IPS-NIHi11 (cell line): Measurements from ENCODE around the gene ATP10B.

ENCODE experiments used
- DNase-seq: peaks from one replicate; pipeline ENCODE4 v3.0.0; 2012; ENCODE audit warnings: mixed read lengths, low spot score

Gene ATP10B

DNA sequence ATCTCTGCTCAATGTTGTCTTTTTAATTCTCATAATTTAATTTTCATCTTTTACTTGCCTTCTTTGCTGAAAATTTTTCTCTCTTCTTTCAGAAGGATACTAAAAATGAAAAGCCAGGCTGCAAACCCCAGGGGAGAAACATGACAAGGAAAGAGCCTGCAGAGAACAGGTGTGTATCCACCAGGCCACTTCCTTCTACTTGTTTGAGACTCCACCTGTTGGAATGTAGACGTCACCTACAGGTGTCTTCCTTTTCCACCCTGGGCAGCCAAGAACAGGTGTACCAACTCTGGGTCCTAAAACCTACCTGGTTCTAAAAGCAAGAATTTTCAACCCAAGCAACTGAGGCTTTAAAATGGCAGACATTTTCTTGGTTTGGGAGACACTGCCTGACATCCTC lies 166.8 kb downstream of the ATP10B start:
- DNase-seq = no peak

GRCh38 chr5:160679567-160680309 lies 172.3 kb downstream of the ATP10B start:
- no peak for DNase-seq

- no peak for DNase-seq
Observed at GRCh38 chr5:160675988-160676387, 176.0 kb downstream of the ATP10B start.

- DNase-seq = no peak
Observed at GRCh38 chr5:160674901-160675300, 177.1 kb downstream of the ATP10B start.

DNA sequence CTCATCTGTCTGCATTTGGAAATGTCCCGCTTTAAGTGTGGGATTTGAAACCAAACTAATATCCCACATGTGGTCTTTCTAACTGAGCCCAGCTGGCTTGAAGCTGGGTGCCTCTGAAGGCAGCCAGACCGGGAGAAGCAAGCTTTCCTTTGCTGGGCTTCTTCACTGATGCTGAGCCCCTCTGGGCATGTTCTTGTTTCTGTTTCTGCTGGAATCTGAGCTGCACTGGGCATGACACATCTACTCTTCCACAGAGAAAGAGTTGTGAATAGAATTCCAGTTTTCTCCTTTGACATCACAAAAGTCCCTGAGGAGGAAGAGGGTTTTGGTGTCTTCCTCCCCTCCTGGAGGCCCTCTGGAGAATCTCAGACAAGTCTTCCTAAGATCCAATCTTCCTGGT lies 179.5 kb downstream of the ATP10B start:
- no peak for DNase-seq

- DNase-seq = no peak
Observed at GRCh38 chr5:160668356-160668755, 183.7 kb downstream of the ATP10B start.

GRCh38 chr5:160667160-160667559 lies 184.9 kb downstream of the ATP10B start:
- no peak for DNase-seq

DNA sequence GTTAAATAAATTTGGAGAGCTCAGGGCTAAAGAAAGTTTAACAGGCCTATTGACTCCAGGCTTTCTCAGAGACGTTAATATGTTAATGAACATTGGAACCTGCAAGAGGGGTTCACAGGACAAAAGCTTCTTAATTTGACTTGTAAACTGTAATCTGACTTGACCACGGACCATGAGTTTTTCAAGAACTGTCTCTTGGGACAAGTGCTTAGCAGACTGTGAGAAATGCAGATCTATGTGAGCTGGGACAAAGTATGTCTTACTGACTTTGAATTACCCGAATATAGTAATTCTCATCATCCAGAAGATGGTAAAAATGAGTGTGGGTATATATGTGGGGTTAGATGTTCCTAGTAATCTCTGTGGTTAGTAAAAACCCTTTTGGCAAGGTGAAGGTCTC lies 186.6 kb downstream of the ATP10B start:
- no peak for DNase-seq

DNA sequence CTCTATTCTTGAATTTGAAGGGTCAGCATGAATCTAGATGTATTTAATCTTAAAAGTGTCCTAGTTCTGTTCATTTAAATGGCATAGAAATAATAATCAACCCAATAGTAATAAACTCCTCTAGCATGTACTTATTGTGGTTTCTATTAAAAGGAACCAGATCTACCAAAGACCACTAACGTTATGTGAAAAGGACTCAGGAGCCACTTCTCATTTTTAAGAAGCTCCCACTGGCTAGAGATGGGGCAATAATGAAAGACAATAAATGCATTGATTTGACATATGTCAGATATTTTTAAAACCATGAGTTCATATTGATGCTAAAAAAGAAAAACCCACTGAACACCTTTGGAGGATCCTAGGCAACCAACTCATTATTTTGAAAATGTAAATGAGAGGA lies 191.9 kb downstream of the ATP10B start:
- DNase-seq = no peak

DNA sequence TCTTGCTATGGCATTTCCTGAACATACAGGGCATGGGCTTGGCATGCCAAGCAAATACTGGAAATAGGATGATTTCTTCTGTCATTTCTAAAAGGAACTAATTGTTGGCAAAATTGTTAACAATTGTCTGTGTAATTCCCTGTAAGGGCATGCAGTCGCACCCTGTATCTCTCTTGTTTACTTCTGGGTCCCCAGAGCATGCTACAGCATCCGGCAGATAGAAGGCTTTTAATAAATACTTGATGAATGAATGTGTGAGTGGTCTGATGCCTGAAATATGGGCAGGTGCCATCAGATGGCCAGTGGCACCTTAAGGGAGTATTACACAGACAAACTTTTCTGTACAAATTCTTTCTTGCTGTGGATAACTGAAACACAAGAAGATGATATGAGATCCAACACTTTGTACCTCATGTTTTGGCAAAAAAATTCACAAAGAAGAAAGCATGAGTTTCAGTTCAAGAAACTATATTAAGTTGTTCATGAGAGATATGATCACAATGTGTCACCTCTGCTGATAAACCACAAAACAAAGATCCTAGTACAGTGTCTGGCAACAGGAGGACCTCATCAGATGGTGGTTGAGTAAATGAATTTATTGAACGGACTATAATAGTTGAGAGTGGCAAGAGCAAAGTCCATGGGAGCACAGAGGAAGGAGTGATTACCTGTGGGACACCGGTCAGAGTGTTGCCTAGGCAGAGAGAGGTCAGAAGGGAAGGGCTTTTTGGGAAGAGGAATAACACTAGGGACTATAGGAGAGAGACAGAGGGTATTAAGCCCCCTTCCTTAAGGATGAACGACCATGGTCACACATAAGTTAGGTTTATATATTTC lies 194.2 kb downstream of the ATP10B start:
- DNase-seq = no peak

GRCh38 chr5:160657068-160657507 lies 194.9 kb downstream of the ATP10B start:
- peak; percentile 20 for DNase-seq

DNA sequence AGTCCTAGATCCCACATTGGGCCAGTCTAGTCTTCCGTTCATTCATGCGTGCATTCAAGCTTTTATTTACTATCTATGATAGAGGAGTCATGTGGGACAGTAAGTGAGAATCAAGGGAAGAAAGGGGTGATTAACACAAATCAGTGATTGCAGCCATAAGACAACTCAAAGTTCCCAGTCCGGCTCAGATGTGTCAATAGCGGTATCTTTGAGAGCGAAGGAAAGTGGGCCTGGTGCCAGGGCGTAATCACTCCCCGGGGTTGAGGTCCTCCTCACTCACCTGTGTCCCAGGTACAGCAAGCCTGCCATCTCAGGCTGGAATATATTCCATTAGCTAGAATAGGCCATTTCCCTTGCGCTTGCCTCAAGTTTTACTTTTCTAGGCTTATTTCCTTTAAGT lies 196.3 kb downstream of the ATP10B start:
- DNase-seq = no peak

DNA sequence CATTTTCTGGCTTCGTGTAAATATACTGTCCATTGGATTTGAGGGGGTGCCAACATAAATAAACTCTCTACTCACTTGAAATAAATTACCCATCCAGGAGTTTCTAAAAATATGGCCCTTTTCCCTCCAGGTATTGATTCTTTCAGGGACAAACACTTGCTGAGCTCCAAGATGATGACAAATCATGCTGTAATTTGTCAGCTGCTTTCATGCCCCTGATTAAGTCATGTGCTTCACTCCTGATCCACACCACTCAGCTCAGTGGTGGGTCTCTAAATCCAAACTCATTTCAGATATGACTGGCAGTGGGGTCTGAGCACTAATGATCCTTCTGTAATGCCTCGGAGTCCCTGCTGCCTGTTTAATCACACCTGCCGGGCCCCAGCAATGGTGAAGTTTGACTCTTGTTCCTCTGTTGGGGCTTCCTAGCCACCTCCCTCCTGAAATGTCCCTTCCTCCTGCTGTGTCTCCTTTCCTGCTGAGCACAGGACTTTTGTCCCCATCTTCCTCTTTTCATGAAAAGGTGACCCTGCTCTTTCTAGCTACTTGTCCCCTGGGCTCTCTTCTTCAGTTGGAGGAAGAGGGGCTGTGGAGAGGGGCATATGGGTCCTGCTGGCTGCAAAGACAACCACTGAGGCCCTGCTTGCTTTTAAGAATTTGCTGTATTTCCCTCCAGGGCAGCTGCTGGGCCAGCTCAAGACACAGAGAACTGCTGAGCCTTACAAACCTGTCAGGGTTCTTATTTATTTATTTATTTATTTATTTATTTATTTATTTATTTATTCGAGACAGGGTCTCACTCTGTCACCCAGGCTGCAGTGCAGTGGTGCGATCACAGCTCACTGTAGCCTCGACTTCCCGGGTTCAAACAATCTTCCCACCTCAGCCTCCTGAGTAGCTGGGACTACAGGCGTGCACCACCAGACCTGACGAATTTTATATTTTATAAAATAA lies 200.0 kb downstream of the ATP10B start:
- no peak for DNase-seq

- peak; percentile 51 for DNase-seq
Observed at GRCh38 chr5:160649304-160649703, 202.7 kb downstream of the ATP10B start.

DNA sequence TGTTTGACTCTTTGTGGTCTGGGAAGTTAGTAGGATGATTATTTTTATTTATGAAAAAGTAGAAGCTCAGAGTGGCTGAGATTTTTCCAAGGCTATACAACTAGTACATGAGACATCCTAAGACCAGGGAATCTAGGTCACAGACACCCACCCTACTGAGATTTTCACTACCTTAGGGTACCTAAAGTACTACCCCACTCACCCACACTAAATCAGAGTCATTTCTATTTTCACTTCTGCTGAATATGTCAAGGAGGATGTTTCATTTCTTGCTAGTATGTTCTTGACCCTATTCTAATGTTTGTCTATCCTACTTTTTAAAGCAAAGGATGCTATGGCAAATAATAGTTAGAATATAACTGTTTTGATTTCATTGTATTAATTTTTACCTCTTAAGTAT lies 206.0 kb downstream of the ATP10B start:
- no peak for DNase-seq

GRCh38 chr5:160643616-160644240 lies 208.3 kb downstream of the ATP10B start:
- no peak for DNase-seq

DNA sequence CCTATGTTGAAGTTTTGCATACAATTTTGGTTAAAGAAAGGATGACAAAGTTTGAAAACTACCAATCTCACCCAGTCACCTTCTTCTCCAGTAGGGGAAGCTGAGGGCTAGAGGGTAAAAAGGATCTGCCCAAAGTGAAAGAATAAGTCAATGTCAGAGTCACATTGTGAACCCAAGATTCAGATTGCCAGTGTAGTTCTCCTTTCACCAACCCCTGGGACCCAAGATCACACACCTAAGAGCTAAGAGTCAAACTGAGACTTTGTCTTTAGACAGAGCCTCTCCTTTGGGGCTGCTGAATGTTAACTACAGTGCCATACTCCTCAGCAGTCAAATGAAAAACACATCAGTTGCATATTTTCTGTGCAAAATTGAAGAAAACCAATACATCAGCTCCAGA lies 210.6 kb downstream of the ATP10B start:
- no peak for DNase-seq

GRCh38 chr5:160640406-160640805 lies 211.6 kb downstream of the ATP10B start:
- no peak for DNase-seq

DNA sequence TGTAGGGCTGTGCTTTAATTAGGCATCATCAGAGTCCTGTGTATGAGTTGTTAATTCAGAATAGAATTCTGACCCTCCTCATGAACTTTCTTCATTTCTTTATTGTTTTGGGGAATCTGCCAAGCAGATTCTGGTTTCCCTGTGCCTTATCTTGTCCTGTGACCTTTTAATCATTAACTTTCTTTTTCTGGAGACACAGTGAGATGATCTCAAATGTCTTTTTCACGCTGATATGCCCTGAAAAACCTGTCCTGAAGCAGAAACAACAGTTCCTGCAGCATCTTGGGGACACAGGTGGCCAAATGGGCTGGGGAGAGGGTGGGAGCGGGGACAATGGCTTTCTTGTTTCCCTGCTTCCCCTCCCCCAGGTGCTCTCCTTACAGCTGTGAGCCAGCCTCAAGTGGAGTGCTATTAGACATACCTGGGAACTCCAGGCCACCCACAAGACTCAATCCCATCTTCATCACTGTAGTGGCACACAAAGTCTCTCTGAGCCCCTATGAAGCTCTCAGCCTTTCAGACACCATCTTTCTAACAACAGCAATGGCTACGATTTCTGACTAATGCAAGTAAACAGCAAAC lies 213.8 kb downstream of the ATP10B start:
- DNase-seq = no peak

- DNase-seq = no peak
Observed at GRCh38 chr5:160637357-160638090, 214.5 kb downstream of the ATP10B start.

DNA sequence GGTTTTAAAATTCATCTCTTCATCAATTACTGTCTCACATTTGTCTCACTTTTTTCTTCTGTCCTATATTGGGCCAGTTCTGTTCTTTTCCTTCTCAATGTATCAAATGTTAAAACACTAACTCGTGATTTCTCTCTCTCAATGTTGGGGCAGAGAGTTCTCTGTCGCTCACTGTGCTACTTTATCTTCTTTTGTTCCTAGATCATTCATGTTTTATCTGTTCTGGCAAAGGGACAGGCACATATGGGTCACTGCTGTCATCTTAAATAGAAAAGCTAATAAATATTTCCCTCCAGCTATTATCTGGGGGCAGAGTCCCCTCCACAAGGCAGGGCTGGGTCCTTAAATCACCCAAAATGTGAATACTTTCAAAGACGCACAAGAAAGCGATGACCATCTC lies 216.3 kb downstream of the ATP10B start:
- no peak for DNase-seq
